Upper lobe of left lung (tissue), 6 donors: ENCODE measurements around the gene ASIC2. TPM values are rescaled to one million over a fixed set of nuclear protein-coding genes. Genes with fewer than 3 reads are reported as not detected.

Experiments used
- ATAC-seq, 2 donors: fragments of 200-7000 bp; cut with Tn5 transposase; one replicate each; pipeline ENCODE4 v1.9.1; 2022; ENCODE audit warnings: mild to moderate bottlenecking in 2 of 2, moderate library complexity in 2 of 2; ENCODE audit not compliant: low FRiP score in 2 of 2
- DNase-seq, 2 donors: peaks; one replicate each; pipeline ENCODE4 v3.0.0-alpha.2; 2019 to 2020
- H3K27ac ChIP-seq, 4 donors: fragments of 200-600 bp; sonication (generic); one replicate each; pipeline ENCODE4 v1.5.1; 2016 to 2019
- H3K27me3 ChIP-seq, 4 donors: fragments of 200-600 bp; sonication (generic); one replicate each; pipeline ENCODE4 v1.5.1; 2017 to 2019
- H3K36me3 ChIP-seq, 4 donors: fragments of 200-600 bp; sonication (generic); one replicate each; pipeline ENCODE4 v1.5.1; 2016 to 2019
- H3K4me1 ChIP-seq, 4 donors: fragments of 200-600 bp; sonication (generic); one replicate each; pipeline ENCODE4 v1.5.1; 2018 to 2019
- H3K4me3 ChIP-seq, 4 donors: fragments of 200-600 bp; sonication (generic); one replicate each; pipeline ENCODE4 v1.5.1; 2017 to 2019; ENCODE audit warnings: mild to moderate bottlenecking in 2 of 4, moderate library complexity in 1 of 4
- H3K9me3 ChIP-seq, 4 donors: fragments of 200-600 bp; sonication (generic); one replicate each; pipeline ENCODE4 v1.5.1; 2018 to 2019
- CTCF ChIP-seq, 6 experiments: fragments of 450-650 bp in 4 of 6; fragments of 200-600 bp in 2 of 6; sonication (generic) in 2 of 6; IDR thresholded peaks; one replicate each; pipeline ENCODE4 v1.5.1; 2016 to 2019; ENCODE audit warnings: antibody characterized with exemption in 6 of 6
- EP300 ChIP-seq, 4 donors: sonication (generic); formaldehyde crosslinking; IDR thresholded peaks; one replicate each; pipeline ENCODE4 v1.5.1; 2017; ENCODE audit warnings: antibody characterized with exemption in 4 of 4, control low read depth in 2 of 4
- POLR2A ChIP-seq, 4 donors: fragments of 450-650 bp; IDR thresholded peaks; one replicate each; pipeline ENCODE4 v1.5.1; 2016 to 2017; ENCODE audit warnings: antibody characterized with exemption in 4 of 4, mild to moderate bottlenecking in 2 of 4
- POLR2AphosphoS5 ChIP-seq, 2 donors: sonication (generic); formaldehyde crosslinking; IDR thresholded peaks; one replicate each; pipeline ENCODE4 v1.5.1; 2017; ENCODE audit warnings: antibody characterized with exemption in 2 of 2
- WGBS, 2 donors: methylation state at CpG; one replicate each; pipeline ENCODE4 v1.1.5; 2017 to 2018; 5-methylcytosine and 5-hydroxymethylcytosine counted together
- total RNA-seq, 6 donors: library from RNA; depleted of rRNA in 4 of 6; stranded (reverse); fragments of >200 nt in 4 of 6; gene quantifications; one replicate each; pipeline versions ENCODE4 v1.1.0 to v1.2.1, GENCODE V29; 2016 to 2021
- donor health status: DM: no; HTN: no; CAD: no; lungs with moderate emphysema.
- donor health status: DM: no; HTN: yes; CAD: no; lungs with severe emphysema.

Gene ASIC2
- total RNA-seq, 6 donors from 2014 or later: 0.17 TPM; not detected in 5

GRCh38 chr17:33273743-33274410, 19.2 kb downstream of the ASIC2 start:
- H3K27ac ChIP-seq: no peak overlapping the region
- H3K36me3 ChIP-seq: no peaks in the 10 kb centered on the region
- ATAC-seq: no peak
- H3K4me3 ChIP-seq: no peak overlapping the region
- 72 to 74% methylated on average over 3 of the region's 3 CpGs for WGBS, 2 donors
- DNase-seq: no peak
- no peaks in the 10 kb centered on the region for H3K27me3 ChIP-seq
- no peaks in the 10 kb centered on the region for H3K9me3 ChIP-seq
- no peaks in the 10 kb centered on the region for H3K4me1 ChIP-seq
- TF ChIP-seq CTCF (IDR thresholded peaks at IDR 0.05) (no peak), POLR2A (IDR thresholded peaks at IDR 0.05) (no peak), EP300 (IDR thresholded peaks at IDR 0.05) (no peak), POLR2AphosphoS5 (IDR thresholded peaks at IDR 0.05) (no peak)

- ATAC-seq: no peak
Observed at GRCh38 chr17:33273271-33273670, 19.8 kb downstream of the ASIC2 start.

GRCh38 chr17:33272438-33272837, 20.7 kb downstream of the ASIC2 start:
- no peaks in the 10 kb centered on the region for H3K36me3 ChIP-seq
- no peak for ATAC-seq
- 92 to 93% methylated on average over 2 of the region's 2 CpGs for WGBS, 2 donors

More at GRCh38 chr17:33273271-33273670, 19.8 kb downstream of the ASIC2 start:
- Histone ChIP-seq H3K36me3 (no peaks in the 10 kb centered on the region), H3K27me3 (no peaks in the 10 kb centered on the region), H3K4me1 (no peaks in the 10 kb centered on the region), H3K9me3 (no peaks in the 10 kb centered on the region), H3K4me3 (no peak overlapping the region), H3K27ac (no peak overlapping the region)
- TF ChIP-seq CTCF (IDR thresholded peaks at IDR 0.05): no peak
- no peak for TF ChIP-seq EP300 (IDR thresholded peaks at IDR 0.05)
- TF ChIP-seq POLR2A (IDR thresholded peaks at IDR 0.05): no peak
- TF ChIP-seq POLR2AphosphoS5 (IDR thresholded peaks at IDR 0.05): no peak
- DNase-seq: no peak
- WGBS, 2 donors: 73 to 87% methylated on average over 2 of the region's 2 CpGs

GRCh38 chr17:33269337-33270060, 23.6 kb downstream of the ASIC2 start:
- Histone ChIP-seq H3K27me3 (no peaks in the 10 kb centered on the region), H3K9me3 (no peaks in the 10 kb centered on the region), H3K4me1 (no peaks in the 10 kb centered on the region), H3K27ac (no peak overlapping the region), H3K4me3 (no peak overlapping the region), H3K36me3 (no peaks in the 10 kb centered on the region)
- TF ChIP-seq CTCF (IDR thresholded peaks at IDR 0.05): no peak
- ATAC-seq (no peak), DNase-seq (no peak)
- WGBS, 2 donors: 68 to 84% methylated on average over 2 of the region's 2 CpGs

More at GRCh38 chr17:33272438-33272837, 20.7 kb downstream of the ASIC2 start:
- no peak for DNase-seq
- H3K4me3 ChIP-seq: no peak overlapping the region
- no peak overlapping the region for H3K27ac ChIP-seq
- H3K9me3 ChIP-seq: no peaks in the 10 kb centered on the region
- no peaks in the 10 kb centered on the region for H3K4me1 ChIP-seq
- TF ChIP-seq EP300 (IDR thresholded peaks at IDR 0.05): no peak
- TF ChIP-seq POLR2AphosphoS5 (IDR thresholded peaks at IDR 0.05): no peak
- TF ChIP-seq CTCF (IDR thresholded peaks at IDR 0.05): no peak
- no peak for TF ChIP-seq POLR2A (IDR thresholded peaks at IDR 0.05)
- H3K27me3 ChIP-seq: no peaks in the 10 kb centered on the region
